ENCODE measurements around the gene HOXD4.

DNA sequence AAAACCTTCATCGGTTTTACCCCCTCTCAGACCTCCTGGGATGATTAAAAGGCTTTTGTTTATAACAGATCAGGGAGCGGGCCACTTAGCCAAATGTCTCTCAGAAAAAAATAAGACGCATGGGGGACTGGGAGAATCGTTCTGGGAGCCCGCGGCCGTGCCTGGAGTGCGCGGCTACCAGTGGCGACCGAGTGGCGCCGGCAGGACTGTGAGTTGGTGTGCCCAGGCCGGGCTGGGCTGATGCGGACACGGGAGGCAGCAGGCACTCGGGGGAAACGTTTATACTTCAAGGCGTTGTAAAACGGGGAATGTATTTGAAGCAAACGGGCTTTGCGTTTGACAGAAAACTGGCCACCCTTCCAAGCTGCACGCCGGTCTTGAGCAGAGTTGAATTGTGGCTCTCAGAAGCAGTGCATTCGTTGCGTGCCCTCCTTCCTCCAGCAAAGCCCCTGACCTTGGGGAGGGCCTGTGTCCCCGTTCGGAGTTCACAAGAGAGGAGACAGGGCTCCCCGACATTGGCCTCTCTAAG is 39.4 kb upstream of the HOXD4 start:
- TF ChIP-seq, protein P1, sequence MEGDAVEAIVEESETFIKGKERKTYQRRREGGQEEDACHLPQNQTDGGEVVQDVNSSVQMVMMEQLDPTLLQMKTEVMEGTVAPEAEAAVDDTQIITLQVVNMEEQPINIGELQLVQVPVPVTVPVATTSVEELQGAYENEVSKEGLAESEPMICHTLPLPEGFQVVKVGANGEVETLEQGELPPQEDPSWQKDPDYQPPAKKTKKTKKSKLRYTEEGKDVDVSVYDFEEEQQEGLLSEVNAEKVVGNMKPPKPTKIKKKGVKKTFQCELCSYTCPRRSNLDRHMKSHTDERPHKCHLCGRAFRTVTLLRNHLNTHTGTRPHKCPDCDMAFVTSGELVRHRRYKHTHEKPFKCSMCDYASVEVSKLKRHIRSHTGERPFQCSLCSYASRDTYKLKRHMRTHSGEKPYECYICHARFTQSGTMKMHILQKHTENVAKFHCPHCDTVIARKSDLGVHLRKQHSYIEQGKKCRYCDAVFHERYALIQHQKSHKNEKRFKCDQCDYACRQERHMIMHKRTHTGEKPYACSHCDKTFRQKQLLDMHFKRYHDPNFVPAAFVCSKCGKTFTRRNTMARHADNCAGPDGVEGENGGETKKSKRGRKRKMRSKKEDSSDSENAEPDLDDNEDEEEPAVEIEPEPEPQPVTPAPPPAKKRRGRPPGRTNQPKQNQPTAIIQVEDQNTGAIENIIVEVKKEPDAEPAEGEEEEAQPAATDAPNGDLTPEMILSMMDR (IDR thresholded peaks at IDR 0.05), result no peak
- no peak for TF ChIP-seq ZFX (IDR thresholded peaks at IDR 0.05; ENCODE audit: borderline replicate concordance)
